DND-41 (cell line): ENCODE measurements around the gene TCF20.

Experiments used
- CTCF ChIP-seq: IDR thresholded peaks from 2 replicates; pipeline ENCODE4 v1.5.1; 2012; ENCODE audit warnings: borderline replicate concordance, low read length, moderate library complexity, mild to moderate bottlenecking; ENCODE audit not compliant: poor library complexity, severe bottlenecking; ENCODE audit errors: extremely low read depth
- EZH2 ChIP-seq: IDR thresholded peaks from 3 replicates; pipeline ENCODE4 v1.6.1; 2012; ENCODE audit warnings: borderline replicate concordance, low read depth, mild to moderate bottlenecking, moderate library complexity, low read length, inconsistent platforms; ENCODE audit not compliant: severe bottlenecking

- TF ChIP-seq CTCF, result no peak
- no peak for TF ChIP-seq EZH2
Measured at GRCh38 chr22:42277232-42277753, 6.8 kb upstream of the TCF20 start.
